ENCODE results near the gene AK4.
"Not testable (repeated sequence)": the region's sequence is repeated elsewhere in the genome, so short reads cannot be mapped to it uniquely, and the experiment has no call there.

Gene AK4

DNA sequence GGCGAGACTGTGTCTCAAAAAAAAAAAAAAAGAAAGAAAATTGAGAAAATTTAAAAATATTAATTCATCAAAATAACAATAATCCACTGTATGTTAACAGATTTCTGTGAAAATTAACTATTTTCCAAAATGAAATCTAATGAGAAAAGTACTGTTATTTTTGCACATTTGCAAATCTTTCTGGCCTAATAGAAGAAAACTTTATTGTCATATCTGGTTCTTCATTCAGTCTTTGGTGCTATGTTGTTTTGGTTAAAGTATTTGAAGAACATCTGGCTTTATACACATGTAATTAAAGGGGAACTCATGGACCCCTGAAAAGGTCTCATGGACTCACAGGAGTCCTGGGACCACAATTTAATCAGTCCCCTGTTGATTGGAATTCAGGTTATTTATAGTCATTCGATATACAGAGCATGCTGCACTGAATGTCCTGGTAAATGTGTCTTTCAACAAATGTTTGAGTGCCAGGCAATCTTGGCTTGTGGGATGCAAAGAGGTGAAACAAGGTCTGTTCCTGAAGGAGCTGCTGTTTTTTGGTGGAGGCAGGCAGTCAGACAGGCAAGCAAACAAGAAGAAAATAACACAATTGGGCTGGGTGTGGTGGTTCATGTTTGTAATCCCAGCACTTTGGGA is 9.0 kb downstream of the AK4 start:
- TF ChIP-seq POLR2A (IDR thresholded peaks at IDR 0.05; ENCODE audit: extremely low read depth, insufficient read length) (no peak), MYC (IDR thresholded peaks at IDR 0.05; ENCODE audit: low read depth, low read length) (no peak)
- TF ChIP-seq, protein P1, sequence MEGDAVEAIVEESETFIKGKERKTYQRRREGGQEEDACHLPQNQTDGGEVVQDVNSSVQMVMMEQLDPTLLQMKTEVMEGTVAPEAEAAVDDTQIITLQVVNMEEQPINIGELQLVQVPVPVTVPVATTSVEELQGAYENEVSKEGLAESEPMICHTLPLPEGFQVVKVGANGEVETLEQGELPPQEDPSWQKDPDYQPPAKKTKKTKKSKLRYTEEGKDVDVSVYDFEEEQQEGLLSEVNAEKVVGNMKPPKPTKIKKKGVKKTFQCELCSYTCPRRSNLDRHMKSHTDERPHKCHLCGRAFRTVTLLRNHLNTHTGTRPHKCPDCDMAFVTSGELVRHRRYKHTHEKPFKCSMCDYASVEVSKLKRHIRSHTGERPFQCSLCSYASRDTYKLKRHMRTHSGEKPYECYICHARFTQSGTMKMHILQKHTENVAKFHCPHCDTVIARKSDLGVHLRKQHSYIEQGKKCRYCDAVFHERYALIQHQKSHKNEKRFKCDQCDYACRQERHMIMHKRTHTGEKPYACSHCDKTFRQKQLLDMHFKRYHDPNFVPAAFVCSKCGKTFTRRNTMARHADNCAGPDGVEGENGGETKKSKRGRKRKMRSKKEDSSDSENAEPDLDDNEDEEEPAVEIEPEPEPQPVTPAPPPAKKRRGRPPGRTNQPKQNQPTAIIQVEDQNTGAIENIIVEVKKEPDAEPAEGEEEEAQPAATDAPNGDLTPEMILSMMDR (IDR thresholded peaks at IDR 0.05; ENCODE audit: low read depth, low read length): no peak
- TF ChIP-seq, protein P2, sequence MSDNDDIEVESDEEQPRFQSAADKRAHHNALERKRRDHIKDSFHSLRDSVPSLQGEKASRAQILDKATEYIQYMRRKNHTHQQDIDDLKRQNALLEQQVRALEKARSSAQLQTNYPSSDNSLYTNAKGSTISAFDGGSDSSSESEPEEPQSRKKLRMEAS (IDR thresholded peaks at IDR 0.05; ENCODE audit: low read depth, low read length): no peak
- no peak for DNase-seq (ENCODE audit: low read depth)
- H3K4me3 ChIP-seq (ENCODE audit: low read depth, low read length): no peak overlapping the region

DNA sequence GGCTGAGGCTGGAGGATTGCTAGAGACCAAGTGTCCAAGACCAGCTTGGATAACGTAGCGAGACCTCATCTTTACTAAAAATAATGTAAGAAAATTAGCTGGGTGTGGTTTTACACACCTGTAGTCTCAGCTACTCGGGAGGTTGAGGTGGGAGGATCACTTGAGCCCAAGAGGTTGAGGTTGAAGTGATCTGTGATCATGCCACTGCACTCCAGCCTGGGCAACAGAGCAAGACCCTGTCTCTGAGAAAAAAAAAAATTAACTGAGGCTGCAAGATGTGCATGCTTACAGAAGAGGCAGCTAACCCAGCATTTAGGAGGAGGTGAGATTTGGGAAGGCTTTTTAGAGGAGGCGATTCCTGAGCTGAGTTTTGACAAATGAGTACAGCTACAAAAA is 9.5 kb downstream of the AK4 start:
- no peak overlapping the region for H3K4me3 ChIP-seq (ENCODE audit: low read depth, low read length)
- TF ChIP-seq, protein P1 (IDR thresholded peaks at IDR 0.05; ENCODE audit: low read depth, low read length): no peak
- no peak for TF ChIP-seq POLR2A (IDR thresholded peaks at IDR 0.05; ENCODE audit: extremely low read depth, insufficient read length)
- no peak for TF ChIP-seq MYC (IDR thresholded peaks at IDR 0.05; ENCODE audit: low read depth, low read length)
- TF ChIP-seq, protein P2 (IDR thresholded peaks at IDR 0.05; ENCODE audit: low read depth, low read length): no peak

DNA sequence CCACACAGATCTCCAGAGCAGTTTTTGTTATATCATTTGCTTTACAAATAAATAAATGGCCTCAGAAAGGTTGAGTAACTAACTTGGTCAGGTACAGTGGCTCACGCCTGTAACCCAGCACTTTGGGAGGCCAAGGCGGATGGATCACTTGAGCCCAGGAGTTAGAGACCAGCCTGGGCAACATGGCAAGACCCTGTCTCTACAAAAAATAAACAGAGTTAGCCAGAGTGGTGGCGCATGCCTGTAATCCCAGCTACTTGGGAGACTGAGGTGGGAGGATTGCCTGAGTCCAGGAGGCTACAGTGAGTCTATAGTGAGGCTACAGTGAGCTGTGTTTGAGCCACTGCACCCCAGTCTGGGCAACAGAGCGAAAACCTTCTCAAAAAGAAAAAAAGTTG is 11.3 kb downstream of the AK4 start:
- H3K4me3 ChIP-seq (ENCODE audit: low read depth, low read length); DNase-seq (ENCODE audit: low read depth): not testable (repeated sequence)

More for the DNA sequence above, 9.5 kb downstream of the AK4 start:
- DNase-seq (ENCODE audit: low read depth): no peak

DNA sequence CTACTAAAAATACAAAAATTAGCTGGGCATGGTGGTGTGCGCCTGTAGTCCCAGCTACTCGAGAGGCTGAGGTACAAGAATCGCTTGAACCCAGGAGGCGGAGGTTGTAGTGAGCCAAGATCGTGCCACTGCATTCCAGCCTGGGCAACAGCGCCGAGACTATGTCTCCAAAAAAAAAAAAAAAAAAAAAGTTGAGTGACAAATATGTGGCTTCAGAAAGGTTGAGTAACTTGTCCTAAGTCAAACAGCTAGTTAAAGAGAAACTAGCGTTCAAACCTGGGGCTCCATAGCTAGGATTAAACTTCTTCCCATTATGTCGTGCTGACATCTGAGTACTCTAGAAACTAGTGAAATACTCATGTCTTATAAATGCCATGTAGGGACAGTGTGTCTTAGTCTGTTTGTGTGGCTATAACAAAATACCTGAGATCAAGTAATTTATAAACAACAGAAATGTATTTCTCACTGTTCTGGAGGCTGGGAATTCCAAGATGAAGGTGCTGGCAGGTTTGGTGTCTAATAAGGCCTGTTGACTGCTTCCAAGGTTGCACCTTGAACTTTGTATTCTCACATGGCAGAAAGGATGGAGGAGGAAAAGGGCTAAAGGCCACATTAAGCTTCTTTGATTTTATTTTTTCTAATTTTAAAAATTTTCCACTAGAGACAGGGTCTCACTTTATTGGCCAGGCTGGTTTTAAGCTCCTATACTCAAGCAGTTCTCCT is 12.0 kb downstream of the AK4 start:
- no peak overlapping the region for H3K4me3 ChIP-seq (ENCODE audit: low read depth, low read length)
- TF ChIP-seq, protein P2 (IDR thresholded peaks at IDR 0.05; ENCODE audit: low read depth, low read length): no peak
- TF ChIP-seq, protein P1 (IDR thresholded peaks at IDR 0.05; ENCODE audit: low read depth, low read length): no peak
- TF ChIP-seq MYC (IDR thresholded peaks at IDR 0.05; ENCODE audit: low read depth, low read length) (no peak), POLR2A (IDR thresholded peaks at IDR 0.05; ENCODE audit: extremely low read depth, insufficient read length) (no peak)
- no peak for DNase-seq (ENCODE audit: low read depth)

DNA sequence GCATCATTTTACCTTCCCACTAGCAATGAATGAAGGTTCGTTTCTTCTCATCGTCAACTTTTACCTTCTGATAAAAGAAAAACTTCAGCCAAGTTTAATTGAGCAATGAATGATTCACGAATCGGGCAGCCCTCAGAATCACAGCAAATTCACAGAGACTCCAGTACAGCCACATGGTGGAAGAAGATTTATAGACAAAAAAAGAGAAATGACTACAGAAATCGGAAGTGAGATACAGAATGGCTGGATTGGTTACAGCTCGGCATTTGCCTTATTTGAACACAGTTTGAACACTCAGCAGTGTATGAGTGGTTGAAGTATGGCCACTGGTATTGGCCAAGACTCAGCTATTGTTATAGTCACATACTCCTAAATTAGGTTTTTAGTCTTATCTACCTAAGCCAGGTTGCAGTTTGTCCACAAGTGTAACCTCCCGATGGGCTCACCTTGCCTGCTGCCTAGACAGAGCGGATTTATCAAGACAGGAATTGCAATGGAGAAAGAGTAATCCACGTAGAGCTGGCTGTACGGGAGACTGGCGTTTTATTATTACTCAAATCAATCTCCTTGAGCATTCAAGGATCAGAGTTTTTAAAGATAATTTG is 15.3 kb downstream of the AK4 start:
- H3K4me3 ChIP-seq (ENCODE audit: low read depth, low read length): no peak overlapping the region
- DNase-seq (ENCODE audit: low read depth): no peak
- TF ChIP-seq, protein P2 (IDR thresholded peaks at IDR 0.05; ENCODE audit: low read depth, low read length): no peak
- TF ChIP-seq, protein P1 (IDR thresholded peaks at IDR 0.05; ENCODE audit: low read depth, low read length): no peak
- TF ChIP-seq MYC (IDR thresholded peaks at IDR 0.05; ENCODE audit: low read depth, low read length): no peak
- TF ChIP-seq POLR2A (IDR thresholded peaks at IDR 0.05; ENCODE audit: extremely low read depth, insufficient read length): no peak

DNA sequence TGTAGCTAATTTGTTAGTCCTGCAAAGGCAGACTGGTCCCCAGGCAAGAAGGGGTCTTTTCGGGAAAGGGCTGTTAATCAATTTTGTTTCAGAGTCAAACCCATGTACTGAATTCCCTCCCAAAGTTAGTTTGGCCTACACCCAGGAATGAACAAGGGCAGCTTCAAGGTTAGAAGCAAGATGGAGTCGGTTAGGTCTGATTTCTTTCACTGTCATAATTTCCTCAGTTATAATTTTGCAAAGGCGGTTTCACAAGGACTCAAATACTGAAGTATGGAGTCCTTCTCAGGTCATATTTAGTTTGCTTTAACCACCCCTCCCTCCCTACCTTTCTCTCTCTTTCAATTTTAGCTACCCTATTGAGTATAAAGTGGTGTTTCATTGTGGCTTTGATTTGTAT is 16.1 kb downstream of the AK4 start:
- not testable (repeated sequence) for DNase-seq (ENCODE audit: low read depth); H3K4me3 ChIP-seq (ENCODE audit: low read depth, low read length)

Data from NB4 (cell line).